ENCODE results near the gene TMEM106A. TPM values are rescaled to one million over a fixed set of nuclear protein-coding genes. Genes with fewer than 3 reads are reported as not detected.
A peak's percentile ranks its signal among the peaks of the same experiment; 100 is the strongest.

Gene TMEM106A
- total and polyA plus RNA-seq, 9 of the 15 experiments (the other 6 are each of a cell fraction or from before 2014, with no cell fraction given), result 0.03 to 0.29 (median 0.15) TPM

DNA sequence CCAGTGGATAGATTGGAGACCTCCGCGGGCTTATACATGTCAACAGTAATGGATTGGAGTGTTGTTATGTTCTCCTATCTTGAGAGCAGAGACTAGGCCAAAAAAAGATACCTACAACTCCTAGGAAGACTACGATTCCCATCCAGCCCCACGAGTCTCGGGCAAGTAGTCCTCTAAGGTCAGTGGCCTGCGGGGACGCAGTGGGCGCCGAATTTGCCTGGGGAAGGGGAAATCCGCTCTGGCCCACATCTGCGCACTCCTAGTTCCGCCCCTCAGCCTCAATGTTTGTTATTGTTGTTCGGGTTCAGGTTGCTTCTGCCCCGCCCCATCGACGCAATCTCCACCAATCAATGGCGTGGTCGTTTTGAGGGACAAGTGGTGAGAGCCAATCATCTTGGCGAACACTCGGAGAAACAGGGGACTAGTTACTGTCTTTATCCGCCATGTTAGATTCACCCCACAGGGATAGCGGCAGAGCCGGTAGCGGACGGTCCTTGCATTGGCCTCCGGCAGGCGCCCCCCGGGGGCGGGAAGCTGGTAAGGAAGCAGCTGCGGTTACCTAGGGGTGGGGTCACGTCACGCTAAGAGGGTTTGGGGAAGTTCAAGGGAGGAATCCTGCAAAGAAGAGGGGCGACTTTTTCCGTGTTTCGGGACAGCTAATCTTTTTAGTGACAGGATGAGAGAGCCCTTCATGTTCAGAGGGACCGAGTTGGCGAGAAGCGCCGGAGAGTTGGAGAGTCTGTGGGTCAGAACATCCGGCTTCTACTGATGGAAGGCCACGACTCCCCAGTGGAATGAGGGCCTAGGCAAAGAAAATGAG, 40.7 kb upstream of the TMEM106A start, which contains the start of gene NBR1 (continued):
- TF ChIP-seq CHD7 (IDR thresholded peaks at IDR 0.05; ENCODE audit: low read depth, low read length) (no peak), SP1 (CRISPR knock-in tag; IDR thresholded peaks at IDR 0.05) (no peak), PBX2 (CRISPR knock-in tag; IDR thresholded peaks at IDR 0.05; ENCODE audit: low read depth) (peak; percentile 88), PBX2 (tag; conservative IDR thresholded peaks at IDR 0.05; ENCODE audit: low read depth) (peak; percentile 99), ZFX (CRISPR knock-in tag; IDR thresholded peaks at IDR 0.05) (peak; percentile 95), ARID1B (IDR thresholded peaks at IDR 0.05) (peak; percentile 19), SIN3A (IDR thresholded peaks at IDR 0.05; ENCODE audit: borderline replicate concordance in 2 of 2, control insufficient read depth in 1 of 2, low read depth in 2 of 2, low read length in 2 of 2) (peak; percentile 3 to 44; a peak in 1 of 4 replicates), KAT2B (IDR thresholded peaks at IDR 0.05; ENCODE audit: low read depth, low read length) (peak; percentile 50), ZNF384 (IDR thresholded peaks at IDR 0.05; ENCODE audit: low read depth, low read length) (0 out of 2 replicates have a peak, but pooled peaks have one; percentile 14), SP2 (IDR thresholded peaks at IDR 0.05; ENCODE audit: extremely low read depth, low read depth, low read length, poor library complexity, severe bottlenecking) (peak; percentile 79), SIX5 (IDR thresholded peaks at IDR 0.05; ENCODE audit: borderline replicate concordance in 1 of 2, insufficient read depth in 1 of 2, low read depth in 1 of 2, low read length in 2 of 2) (no peak; a peak in 1 of 4 replicates), MAFK (IDR thresholded peaks at IDR 0.05; ENCODE audit: low read length) (no peak)

All from K562 (cell line).